Stimulated activated CD4-positive, alpha-beta T cell treated with anti-CD3 and anti-CD28 coated beads, TNF-alpha, amount 100 ng/mL, for 4 hours (primary cell): ENCODE results near the gene LMO4.

ENCODE experiments used
- DNase-seq, 3 experiments: peaks; one replicate each; pipeline ENCODE4 v3.0.0-alpha.2; 2020; ENCODE audit warnings: low read depth in 3 of 3

The LMO4 gene

GRCh38 chr1:87358219-87358618, 29.5 kb downstream of the LMO4 start:
- DNase-seq = no peak

- DNase-seq = no peak
Observed at GRCh38 chr1:87359586-87359985, 30.9 kb downstream of the LMO4 start.

GRCh38 chr1:87362063-87362833, 33.6 kb downstream of the LMO4 start:
- DNase-seq = no peak

- no peak for DNase-seq
Observed at GRCh38 chr1:87362834-87363426, 34.2 kb downstream of the LMO4 start.

GRCh38 chr1:87367549-87367948, 38.9 kb downstream of the LMO4 start:
- DNase-seq = no peak

- no peak for DNase-seq
Observed at GRCh38 chr1:87368907-87369306, 40.2 kb downstream of the LMO4 start.

- DNase-seq = no peak
Observed at GRCh38 chr1:87369736-87370478, 41.2 kb downstream of the LMO4 start.

GRCh38 chr1:87370544-87370943, 41.9 kb downstream of the LMO4 start:
- no peak for DNase-seq

- DNase-seq = no peak
Observed at GRCh38 chr1:87379306-87379705, 50.6 kb downstream of the LMO4 start.

GRCh38 chr1:87386217-87386790, 57.6 kb downstream of the LMO4 start:
- no peak for DNase-seq

GRCh38 chr1:87388411-87388810, 59.7 kb downstream of the LMO4 start:
- DNase-seq = no peak

GRCh38 chr1:87389011-87389410, 60.3 kb downstream of the LMO4 start:
- DNase-seq = no peak

- no peak for DNase-seq
Observed at GRCh38 chr1:87389546-87389945, 60.9 kb downstream of the LMO4 start.

GRCh38 chr1:87392248-87393192, 63.8 kb downstream of the LMO4 start:
- DNase-seq = no peak

- DNase-seq = no peak
Observed at GRCh38 chr1:87393445-87394085, 64.9 kb downstream of the LMO4 start.

- DNase-seq = no peak
Observed at GRCh38 chr1:87394513-87394912, 65.8 kb downstream of the LMO4 start.

GRCh38 chr1:87394982-87395381, 66.3 kb downstream of the LMO4 start:
- DNase-seq = no peak
